ENCODE measurements around the gene TRIM69. TPM values are rescaled to one million over a fixed set of nuclear protein-coding genes. Genes with fewer than 3 reads are reported as not detected.

The TRIM69 gene
- total and polyA plus RNA-seq, 2 donors (not counting 1 experiment from before 2014, with no cell fraction given) = 18.3 to 40.1 TPM

DNA sequence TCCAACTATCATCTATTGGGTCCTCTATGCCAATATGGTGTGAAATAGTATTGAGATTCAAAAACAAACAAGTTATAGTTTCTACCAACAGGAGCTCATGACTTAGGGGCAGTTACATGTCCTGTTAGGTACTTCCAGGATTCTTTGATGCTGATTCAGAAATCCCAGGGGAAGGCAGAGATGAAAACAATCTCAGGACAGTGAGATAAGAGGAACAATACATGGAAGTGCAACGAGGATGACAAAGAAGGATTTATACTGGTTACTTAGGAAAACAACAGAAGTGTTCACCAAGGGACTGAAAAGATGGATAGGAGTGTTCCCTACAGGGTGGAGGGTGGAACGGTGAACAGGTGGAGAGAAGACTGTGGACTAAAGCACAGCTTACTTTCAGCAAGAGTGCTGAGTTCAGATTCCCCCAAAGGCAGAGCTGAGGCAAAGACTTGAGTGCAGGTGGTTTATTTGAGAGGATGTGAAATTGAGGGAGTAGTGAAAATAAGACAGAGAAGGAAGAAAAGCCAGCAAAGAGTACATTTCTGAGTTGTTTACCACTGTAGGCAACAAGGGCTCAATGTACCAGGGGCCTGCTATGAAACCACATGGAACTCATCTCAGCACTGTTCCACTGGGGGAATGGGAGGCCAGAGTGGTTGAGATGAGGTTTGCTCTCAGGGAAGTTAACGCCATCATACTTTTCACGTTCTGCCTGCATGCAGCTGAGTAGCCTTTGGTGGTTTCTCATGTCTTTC, 68.1 kb downstream of the TRIM69 start:
- TF ChIP-seq EZH2 (IDR thresholded peaks at IDR 0.05; ENCODE audit: low read length, missing control alignments) = no peak
- TF ChIP-seq, protein P1, sequence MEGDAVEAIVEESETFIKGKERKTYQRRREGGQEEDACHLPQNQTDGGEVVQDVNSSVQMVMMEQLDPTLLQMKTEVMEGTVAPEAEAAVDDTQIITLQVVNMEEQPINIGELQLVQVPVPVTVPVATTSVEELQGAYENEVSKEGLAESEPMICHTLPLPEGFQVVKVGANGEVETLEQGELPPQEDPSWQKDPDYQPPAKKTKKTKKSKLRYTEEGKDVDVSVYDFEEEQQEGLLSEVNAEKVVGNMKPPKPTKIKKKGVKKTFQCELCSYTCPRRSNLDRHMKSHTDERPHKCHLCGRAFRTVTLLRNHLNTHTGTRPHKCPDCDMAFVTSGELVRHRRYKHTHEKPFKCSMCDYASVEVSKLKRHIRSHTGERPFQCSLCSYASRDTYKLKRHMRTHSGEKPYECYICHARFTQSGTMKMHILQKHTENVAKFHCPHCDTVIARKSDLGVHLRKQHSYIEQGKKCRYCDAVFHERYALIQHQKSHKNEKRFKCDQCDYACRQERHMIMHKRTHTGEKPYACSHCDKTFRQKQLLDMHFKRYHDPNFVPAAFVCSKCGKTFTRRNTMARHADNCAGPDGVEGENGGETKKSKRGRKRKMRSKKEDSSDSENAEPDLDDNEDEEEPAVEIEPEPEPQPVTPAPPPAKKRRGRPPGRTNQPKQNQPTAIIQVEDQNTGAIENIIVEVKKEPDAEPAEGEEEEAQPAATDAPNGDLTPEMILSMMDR (conservative IDR thresholded peaks at IDR 0.05 in 1 of 2, IDR thresholded peaks at IDR 0.05 in 1 of 2; ENCODE audit: low read depth in 1 of 2, low read length in 2 of 2) = no peak
- H3K27ac ChIP-seq (ENCODE audit: insufficient read depth, low read length) = no peak overlapping the region
- H4K20me1 ChIP-seq (ENCODE audit: control insufficient read depth, extremely low read depth, insufficient read depth, low read length) = no peaks in the 10 kb centered on the region
- DNase-seq (ENCODE audit: low read depth in 2 of 2) = no peak
- H3K9me3 ChIP-seq (ENCODE audit: control insufficient read depth, insufficient read depth, low read depth, low read length) = no peaks in the 10 kb centered on the region
- no peaks in the 10 kb centered on the region for H3K79me2 ChIP-seq (ENCODE audit: control insufficient read depth, insufficient read depth, low read length)
- H3K9ac ChIP-seq (ENCODE audit: insufficient read depth, low read length) = no peak overlapping the region
- H3K4me1 ChIP-seq (ENCODE audit: control insufficient read depth, extremely low read depth, insufficient read depth, low read length) = no peaks in the 10 kb centered on the region
- H3K4me2 ChIP-seq (ENCODE audit: extremely low read depth, insufficient read depth, low read length) = no peak overlapping the region
- no peak overlapping the region for H2AFZ ChIP-seq (ENCODE audit: low read length)
- no peak overlapping the region for H3K4me3 ChIP-seq (replicated peaks in 1 of 4; ENCODE audit: control extremely low read depth in 1 of 4, insufficient read depth in 1 of 4, low read depth in 3 of 4, low read length in 4 of 4)
- H3K36me3 ChIP-seq (ENCODE audit: control insufficient read depth, insufficient read depth, low read length) = no peaks in the 10 kb centered on the region
- H3K27me3 ChIP-seq (ENCODE audit: control insufficient read depth, insufficient read depth, low read length) = peaks cover 10% of the 10 kb centered on the region

DNA sequence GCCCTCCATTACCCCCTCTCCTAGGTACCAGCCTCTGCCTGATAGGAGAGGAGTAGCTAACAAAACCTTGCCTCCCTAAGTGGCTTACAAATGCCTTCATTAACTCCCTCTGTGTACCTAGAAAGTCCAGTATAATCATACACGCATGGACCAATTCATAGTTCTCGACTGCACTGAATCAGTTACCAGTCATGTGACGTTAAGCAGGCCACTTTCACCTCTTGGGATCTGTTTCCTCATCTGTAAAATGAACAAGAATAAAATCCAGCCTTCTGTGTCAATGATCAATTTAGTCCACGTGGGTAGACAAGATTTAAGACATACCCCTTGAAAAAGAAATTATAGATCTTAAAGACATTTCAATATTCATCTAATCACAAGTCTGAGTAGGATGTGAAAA, 72.2 kb downstream of the TRIM69 start:
- H3K27me3 ChIP-seq (ENCODE audit: control insufficient read depth, insufficient read depth, low read length) = peaks cover 10% of the 10 kb centered on the region
- TF ChIP-seq EZH2 (IDR thresholded peaks at IDR 0.05; ENCODE audit: low read length, missing control alignments) = no peak
- TF ChIP-seq, protein P1 (conservative IDR thresholded peaks at IDR 0.05 in 1 of 2, IDR thresholded peaks at IDR 0.05 in 1 of 2; ENCODE audit: low read depth in 1 of 2, low read length in 2 of 2) = no peak
- no peaks in the 10 kb centered on the region for H4K20me1 ChIP-seq (ENCODE audit: control insufficient read depth, extremely low read depth, insufficient read depth, low read length)
- H3K36me3 ChIP-seq (ENCODE audit: control insufficient read depth, insufficient read depth, low read length) = no peaks in the 10 kb centered on the region
- H3K9ac ChIP-seq (ENCODE audit: insufficient read depth, low read length) = no peak overlapping the region
- no peak overlapping the region for H3K27ac ChIP-seq (ENCODE audit: insufficient read depth, low read length)
- DNase-seq (ENCODE audit: low read depth in 2 of 2) = no peak
- H3K9me3 ChIP-seq (ENCODE audit: control insufficient read depth, insufficient read depth, low read depth, low read length) = no peaks in the 10 kb centered on the region
- H3K4me3 ChIP-seq (replicated peaks in 1 of 4; ENCODE audit: control extremely low read depth in 1 of 4, insufficient read depth in 1 of 4, low read depth in 3 of 4, low read length in 4 of 4) = no peak overlapping the region
- no peaks in the 10 kb centered on the region for H3K4me1 ChIP-seq (ENCODE audit: control insufficient read depth, extremely low read depth, insufficient read depth, low read length)
- no peak overlapping the region for H2AFZ ChIP-seq (ENCODE audit: low read length)
- H3K4me2 ChIP-seq (ENCODE audit: extremely low read depth, insufficient read depth, low read length) = no peak overlapping the region
- H3K79me2 ChIP-seq (ENCODE audit: control insufficient read depth, insufficient read depth, low read length) = no peaks in the 10 kb centered on the region

DNA sequence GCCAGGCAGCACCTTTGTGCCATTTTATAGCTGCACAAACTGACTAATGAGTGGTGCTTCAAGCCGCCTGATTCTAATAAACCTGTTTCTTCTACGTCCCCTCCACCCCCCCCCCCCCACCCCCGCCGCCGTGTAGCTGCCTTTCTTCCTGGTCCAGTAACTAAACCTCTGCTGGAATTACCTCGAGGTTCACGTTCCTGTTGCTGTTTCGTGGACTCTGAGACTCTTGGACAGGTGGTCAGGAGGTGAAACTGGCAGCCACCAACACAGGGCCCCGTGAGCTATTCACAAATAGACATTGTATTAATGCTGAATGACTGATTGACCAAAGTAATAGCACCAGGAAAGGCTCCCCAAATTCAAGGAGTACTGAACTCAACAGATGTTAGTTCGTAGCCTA, 73.9 kb downstream of the TRIM69 start:
- no peaks in the 10 kb centered on the region for H4K20me1 ChIP-seq (ENCODE audit: control insufficient read depth, extremely low read depth, insufficient read depth, low read length)

More for the DNA sequence above, 73.9 kb downstream of the TRIM69 start:
- H3K27me3 ChIP-seq (ENCODE audit: control insufficient read depth, insufficient read depth, low read length) = peaks cover 5% of the 10 kb centered on the region
- H3K9ac ChIP-seq (ENCODE audit: insufficient read depth, low read length) = no peak overlapping the region
- no peak overlapping the region for H3K27ac ChIP-seq (ENCODE audit: insufficient read depth, low read length)
- no peak for TF ChIP-seq EZH2 (IDR thresholded peaks at IDR 0.05; ENCODE audit: low read length, missing control alignments)
- TF ChIP-seq, protein P1 (conservative IDR thresholded peaks at IDR 0.05 in 1 of 2, IDR thresholded peaks at IDR 0.05 in 1 of 2; ENCODE audit: low read depth in 1 of 2, low read length in 2 of 2) = no peak
- no peaks in the 10 kb centered on the region for H3K9me3 ChIP-seq (ENCODE audit: control insufficient read depth, insufficient read depth, low read depth, low read length)
- no peaks in the 10 kb centered on the region for H3K36me3 ChIP-seq (ENCODE audit: control insufficient read depth, insufficient read depth, low read length)
- no peak overlapping the region for H3K4me3 ChIP-seq (replicated peaks in 1 of 4; ENCODE audit: control extremely low read depth in 1 of 4, insufficient read depth in 1 of 4, low read depth in 3 of 4, low read length in 4 of 4)
- no peak overlapping the region for H2AFZ ChIP-seq (ENCODE audit: low read length)
- DNase-seq (ENCODE audit: low read depth in 2 of 2) = no peak
- H3K4me1 ChIP-seq (ENCODE audit: control insufficient read depth, extremely low read depth, insufficient read depth, low read length) = no peaks in the 10 kb centered on the region
- no peaks in the 10 kb centered on the region for H3K79me2 ChIP-seq (ENCODE audit: control insufficient read depth, insufficient read depth, low read length)
- H3K4me2 ChIP-seq (ENCODE audit: extremely low read depth, insufficient read depth, low read length) = no peak overlapping the region

Measured in fibroblast of lung (primary cell).